GM19324 (cell line): ENCODE data around the gene LEO1.

Source experiments
- ATAC-seq: cut with Tn5 transposase; IDR thresholded peaks from one replicate; pipeline ENCODE4 v1.9.1; 2021; ENCODE audit warnings: mild to moderate bottlenecking, moderate library complexity; ENCODE audit not compliant: unreplicated experiment, low FRiP score

Gene LEO1

DNA sequence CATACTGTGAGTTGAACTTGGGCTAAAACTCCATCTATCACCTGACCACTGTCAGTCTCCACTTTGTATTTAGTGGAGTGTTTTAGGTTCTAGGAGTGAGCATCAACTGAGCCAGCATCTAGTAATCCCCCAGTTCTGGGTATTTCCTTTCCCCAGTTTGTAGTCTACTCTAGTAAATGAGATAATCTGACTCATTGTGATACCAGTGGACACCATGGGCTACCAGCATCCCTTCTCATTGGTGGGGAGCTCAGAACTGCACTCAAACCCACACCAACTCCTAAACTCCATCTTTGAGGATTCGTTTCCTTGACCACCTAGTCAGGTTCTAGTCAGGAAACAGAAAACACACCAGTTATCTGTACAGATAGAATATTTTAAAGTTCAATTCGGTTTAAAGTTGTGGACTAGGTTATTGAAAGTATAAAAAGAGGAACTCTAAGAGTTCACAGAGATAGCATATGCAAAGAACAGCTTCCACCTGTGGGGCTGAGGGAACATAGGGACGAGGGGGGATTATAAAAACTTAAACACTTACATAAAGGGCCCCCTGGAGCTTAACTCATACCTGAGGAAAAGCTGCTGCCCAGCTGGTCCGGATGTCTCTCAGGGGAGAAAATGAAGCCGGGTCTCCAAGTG, 36.0 kb downstream of the LEO1 start:
- peak; percentile 63 for ATAC-seq

DNA sequence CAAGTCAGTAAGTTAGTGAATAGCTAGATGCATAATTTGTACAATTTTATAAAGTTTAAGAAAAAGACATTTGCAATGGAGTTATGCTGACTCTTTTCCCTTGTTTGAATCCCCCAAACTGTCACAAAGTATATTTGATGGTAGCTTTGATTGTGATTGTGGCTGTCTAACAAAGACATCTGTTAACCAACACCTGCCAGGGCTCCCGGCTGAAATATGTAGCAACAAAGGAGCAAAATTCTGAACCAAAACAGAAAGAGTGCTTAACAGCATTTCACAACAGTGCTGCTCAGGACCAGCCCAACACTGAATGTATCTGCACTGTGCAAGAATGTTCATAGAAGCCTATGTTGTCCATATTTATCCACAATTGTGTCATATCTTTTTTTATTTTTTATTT, 39.4 kb downstream of the LEO1 start:
- ATAC-seq, result no peak

DNA sequence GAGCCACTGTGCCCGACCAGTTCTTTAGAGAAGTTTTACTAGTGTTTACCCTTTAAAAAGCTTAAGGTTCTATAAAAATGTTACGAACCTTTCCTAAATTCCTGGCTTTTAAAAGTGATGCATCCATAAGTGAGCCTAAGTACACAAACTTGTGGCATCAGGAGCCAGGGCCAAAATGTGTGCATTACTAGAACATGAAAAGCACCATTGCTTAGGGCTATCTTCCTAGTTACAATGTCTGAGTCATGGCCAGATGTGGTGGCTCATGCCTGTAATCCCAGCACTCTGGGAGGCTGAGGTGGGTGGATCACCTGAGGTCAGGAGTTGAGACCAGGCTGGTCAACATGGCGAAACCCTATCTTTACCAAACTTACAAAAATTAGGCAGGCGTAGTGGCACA, 39.9 kb downstream of the LEO1 start:
- no peak for ATAC-seq

DNA sequence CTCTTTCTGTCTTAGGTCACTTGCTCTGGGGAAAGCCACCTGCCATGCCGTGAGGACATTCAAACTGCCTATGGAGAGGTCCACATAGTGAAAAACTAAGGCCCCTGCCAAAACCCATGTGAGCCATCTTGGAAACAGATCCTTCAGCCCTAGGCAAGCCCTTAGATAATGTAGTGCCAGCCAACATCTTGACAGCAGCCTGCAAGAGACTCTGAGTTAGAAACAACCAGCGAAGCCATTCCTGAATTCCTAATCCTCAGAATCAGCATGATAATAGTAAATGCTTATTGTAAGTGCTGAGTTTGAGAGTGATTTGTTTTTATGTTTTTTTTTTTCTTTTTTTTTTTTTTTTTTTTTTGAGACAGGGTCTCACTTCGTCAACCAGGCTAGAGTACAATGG, 40.6 kb downstream of the LEO1 start:
- ATAC-seq, result no peak

DNA sequence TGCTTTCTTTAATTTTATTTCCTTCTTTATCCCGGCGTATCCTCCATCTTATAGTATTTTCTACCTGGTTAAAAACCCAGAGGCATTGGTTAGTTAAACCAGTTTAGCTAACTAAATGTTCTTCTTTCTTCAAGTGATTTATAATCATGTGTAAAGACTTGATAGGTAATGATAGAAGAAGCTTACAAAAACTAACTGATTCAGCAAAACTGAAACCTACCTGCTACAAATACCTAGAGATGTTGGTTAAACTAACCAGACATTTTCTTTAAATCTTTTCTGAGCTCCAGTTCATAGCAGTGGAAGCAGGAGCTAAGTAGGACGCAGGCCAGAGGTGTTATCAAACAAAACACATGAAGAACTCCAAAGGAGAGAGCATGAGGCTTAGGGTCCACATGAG, 44.8 kb downstream of the LEO1 start:
- ATAC-seq, result no peak

DNA sequence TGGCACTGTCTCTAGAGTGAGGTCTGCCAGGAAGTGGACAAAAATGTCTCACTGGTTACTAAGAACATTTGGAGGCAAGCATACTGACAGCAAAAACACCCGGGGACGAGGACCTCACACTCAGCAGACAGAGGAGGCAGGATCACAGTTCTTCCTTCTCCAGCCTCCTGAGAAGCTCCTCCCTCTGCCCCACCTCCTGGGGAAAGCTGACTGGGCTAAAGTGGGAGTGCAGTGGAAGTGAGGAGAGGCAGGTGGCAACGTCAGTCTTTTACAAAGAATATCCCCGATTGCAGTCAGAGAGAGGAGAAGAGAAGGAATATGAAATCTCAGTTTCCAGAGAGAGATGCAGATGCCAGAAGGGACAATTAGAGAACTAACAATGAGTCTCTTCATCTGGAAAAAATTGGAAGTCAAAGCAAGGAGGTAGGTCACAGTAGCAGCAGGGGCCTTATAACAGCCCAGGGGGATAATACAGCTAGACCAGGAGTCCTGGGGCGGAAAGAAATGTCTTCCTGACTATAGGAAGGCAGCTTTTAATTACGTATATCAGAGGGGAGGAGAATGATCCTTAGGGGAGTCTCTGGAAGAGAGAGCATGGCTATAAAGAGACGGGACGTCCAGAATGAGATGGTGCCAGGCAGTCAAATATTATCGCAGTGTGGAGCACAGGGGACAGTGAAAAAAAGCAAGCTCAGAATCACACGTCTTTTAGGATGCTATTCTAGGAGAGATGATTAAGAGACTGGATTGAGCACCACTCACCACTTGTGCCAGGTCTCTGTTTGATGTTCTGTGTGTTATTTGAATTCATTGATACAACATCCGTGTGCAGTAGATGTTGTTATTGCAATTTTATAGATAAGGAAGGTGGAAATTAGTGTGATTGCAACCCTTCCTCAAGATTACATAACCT, 47.2 kb downstream of the LEO1 start:
- ATAC-seq, result no peak

DNA sequence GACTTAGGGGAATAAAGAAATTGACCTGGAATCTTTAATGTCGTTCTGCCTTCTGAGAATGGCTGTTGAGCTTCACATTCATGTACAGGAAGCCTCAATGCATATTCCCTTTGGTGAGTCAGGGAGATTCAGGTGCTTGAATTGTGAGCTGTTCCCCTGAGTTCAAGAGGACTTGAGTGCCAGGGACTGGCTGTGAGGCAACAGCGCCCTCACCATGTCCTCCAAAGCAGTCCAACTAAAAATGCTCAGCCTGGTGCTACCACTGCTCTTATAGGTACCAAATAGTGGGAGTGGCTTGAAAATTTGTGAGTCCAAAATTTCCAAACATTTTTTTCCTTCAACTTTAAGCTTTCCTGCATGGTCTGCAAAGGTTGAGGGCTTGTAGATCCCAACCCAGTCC, 54.1 kb downstream of the LEO1 start:
- no peak for ATAC-seq

DNA sequence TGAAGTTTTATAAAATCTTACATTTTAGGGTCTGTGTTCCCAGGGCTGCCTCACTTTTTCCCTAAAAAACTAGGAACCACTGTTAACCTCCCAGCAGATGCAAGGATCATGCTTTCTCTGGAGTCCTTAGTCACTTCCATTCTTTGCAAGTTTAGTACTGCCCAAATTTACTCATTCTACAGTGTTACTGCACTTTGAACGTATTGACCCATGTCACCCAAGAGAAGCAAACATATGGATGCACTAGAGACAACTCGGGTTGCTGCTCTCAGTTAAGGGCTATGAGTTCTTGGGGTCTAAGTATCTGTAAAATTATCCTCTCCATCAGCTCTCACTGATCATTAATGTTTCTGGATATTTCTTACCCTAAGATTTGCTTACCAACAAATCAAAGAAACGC, 59.0 kb downstream of the LEO1 start:
- ATAC-seq, result no peak

DNA sequence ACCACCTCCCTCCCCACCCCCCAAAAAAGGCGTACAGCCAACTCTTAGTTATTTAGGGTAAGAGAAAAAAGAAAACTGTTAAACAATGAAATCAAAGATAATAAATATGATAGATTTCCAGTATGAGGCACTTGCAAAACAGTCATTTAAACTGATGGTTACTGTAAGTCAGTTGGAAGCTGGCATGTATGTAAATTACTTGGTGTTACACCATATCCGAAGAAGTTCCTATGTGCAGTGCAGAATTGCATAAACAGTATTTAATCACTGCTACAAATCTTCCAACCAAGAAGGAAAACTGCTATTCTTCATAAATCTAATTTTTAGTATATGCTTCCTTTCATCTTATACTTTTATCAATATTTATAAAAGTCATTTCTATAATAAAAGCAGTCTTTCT, 62.0 kb downstream of the LEO1 start:
- no peak for ATAC-seq

DNA sequence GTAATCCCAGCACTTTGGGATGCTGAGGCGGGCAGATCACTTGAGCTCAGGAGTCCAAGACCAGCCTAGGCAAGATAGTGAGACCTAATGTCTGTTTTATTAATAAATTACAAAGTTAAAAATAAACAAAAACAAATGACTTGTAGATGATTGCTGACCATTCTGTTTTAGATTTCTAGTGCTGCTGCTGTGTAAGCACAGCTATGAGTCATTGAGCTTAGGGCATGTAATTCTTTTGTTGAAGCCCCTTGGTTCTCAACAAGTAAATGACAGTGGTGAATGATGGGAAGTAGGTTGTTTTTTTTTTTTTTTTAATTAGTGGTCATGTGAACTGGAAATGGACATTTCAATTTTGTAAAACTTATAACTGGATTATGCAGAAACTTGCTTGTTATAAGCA, 63.3 kb downstream of the LEO1 start:
- ATAC-seq, result no peak

DNA sequence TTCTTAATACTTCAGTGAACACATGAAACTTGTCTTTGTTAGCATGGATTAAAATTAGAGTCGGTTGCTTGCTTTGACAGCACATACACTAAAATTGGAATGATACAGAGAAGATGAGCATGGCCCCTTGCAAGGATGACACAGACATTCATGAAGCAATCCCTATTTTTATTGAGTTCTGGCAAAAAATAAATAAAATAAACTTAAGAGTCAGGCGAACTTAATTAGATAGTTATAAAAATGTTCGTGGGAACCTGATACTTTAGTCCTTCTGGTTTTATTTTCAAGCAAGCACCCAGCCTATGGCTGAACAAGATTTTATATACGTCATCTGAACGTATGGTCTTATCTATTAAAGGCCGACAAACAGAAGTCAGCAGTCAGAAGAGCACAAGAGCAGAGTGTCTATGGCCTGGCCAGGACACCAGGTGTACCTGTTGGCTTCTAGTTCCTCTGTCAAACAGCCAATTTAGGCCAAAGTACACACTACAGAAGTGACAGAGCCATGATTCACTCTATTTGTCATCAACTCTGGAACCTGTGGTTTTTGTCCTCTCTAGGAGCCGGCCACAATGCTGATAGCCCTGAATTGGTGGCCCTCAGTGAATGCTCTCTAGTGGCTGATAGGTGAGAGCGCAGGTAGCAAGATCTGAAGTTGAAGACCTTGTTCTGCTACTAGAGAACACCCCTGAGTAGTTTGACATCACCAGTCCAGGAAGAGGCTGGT, 64.3 kb downstream of the LEO1 start:
- ATAC-seq, result no peak

DNA sequence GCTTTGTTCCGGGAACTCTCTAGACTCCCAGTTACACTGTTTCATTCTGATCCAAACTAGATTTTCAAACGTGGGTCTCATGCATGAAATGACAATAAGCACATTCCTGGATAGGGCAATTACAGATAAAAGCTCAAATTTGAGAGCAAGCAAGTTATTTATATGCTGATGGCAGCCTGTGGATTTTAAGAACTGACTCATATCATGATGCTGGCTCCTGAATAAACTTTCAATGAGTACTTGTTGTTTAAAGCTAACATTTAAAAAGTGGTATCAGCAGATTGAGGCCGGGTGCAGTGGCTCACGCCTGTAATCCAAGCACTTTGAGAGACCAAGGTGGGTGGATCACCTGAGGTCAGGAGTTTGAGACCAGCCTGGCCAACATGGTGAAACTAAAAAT, 66.6 kb downstream of the LEO1 start:
- no peak for ATAC-seq

DNA sequence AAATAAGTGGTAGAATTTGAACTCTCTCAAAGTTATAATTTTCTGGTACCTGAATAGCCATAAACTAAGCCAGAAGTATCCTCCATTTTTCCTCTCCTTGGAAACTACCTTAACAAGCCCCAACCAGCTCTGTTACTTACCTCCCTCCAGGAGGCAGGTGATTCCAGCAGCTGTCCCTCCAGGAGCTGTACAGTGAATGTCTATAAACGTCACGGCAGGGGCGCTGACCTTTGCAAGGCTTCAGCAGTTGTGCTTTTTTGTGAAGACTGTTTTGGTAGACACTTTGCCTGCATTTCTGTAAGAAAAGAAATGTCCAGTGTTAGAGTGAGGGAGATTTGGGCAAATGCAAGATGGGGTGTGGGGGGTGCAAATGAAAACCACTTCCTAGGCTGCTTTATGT, 67.2 kb downstream of the LEO1 start:
- no peak for ATAC-seq

DNA sequence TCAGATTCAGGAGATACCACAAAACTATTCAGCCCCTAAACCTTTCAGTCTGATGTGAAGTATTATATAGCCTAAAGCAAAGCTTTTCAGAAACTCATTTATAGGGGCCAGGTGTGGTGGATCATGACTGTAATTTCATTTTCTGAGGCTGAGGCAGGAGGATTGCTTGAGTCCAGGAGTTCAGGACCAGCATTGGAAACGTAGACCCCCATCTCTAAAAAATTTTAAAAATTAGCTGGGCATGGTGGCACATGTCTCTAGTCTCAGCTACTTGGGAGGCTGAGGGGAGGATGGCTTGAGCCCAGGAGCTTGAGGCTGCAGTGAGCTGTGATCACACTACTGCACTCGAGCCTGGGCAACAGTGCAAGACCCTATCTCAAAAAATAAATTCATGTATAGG, 82.1 kb downstream of the LEO1 start:
- no peak for ATAC-seq

DNA sequence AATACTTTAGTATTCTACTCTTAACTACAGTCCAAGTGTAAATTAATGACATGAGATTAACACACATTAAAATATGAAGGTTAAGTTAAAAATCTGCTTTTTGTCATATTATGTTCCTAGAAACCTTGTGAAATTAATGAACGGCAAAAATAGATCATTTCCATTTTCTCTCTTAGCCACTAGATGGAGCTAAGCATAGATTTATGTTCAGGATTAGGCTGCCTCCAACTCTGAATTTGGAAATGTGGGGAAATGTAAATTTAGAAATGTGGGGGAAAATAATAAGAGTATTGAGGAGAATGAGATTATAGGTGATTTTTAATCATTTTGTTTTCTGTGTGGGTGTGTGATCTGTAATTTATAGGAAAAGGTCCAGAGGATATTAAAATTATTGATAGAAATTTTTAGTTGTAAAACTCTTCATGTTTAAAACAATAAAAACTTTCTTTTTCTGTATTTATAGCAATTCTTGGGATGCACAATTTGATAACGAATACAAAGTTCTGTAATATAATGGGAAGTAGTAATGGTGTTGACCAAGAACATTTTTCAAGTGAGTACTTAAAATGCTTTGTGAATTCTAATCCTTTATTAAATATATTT, 82.9 kb downstream of the LEO1 start:
- no peak for ATAC-seq
